ENCODE measurements around the gene CD209.
"Not testable (repeated sequence)": the region's sequence is repeated elsewhere in the genome, so short reads cannot be mapped to it uniquely, and the experiment has no call there.

The CD209 gene

GRCh38 chr19:7748756-7749155 lies 1.4 kb upstream of the CD209 start (continued):
- TF ChIP-seq YY1 (tag by site-specific recombination; IDR thresholded peaks at IDR 0.05) = no peak
- no peak for TF ChIP-seq ZBTB20 (tag by site-specific recombination; IDR thresholded peaks at IDR 0.05)

- H3K36me3 ChIP-seq (ENCODE audit: control insufficient read depth in 2 of 2, insufficient read depth in 1 of 2, low read length in 2 of 2) = no peaks in the 10 kb centered on the region
- no peaks in the 10 kb centered on the region for H3K4me1 ChIP-seq (ENCODE audit: control insufficient read depth, insufficient read depth, low read length)
- ChIA-PET CTCF (no interaction called here), POLR2A (no interaction called here)
- peak; percentile 92 for TF ChIP-seq ZNF146 (tag by site-specific recombination; IDR thresholded peaks at IDR 0.05)
- TF ChIP-seq REST (tag by site-specific recombination; IDR thresholded peaks at IDR 0.05) = no peak
- no peak for TF ChIP-seq HIC1 (tag by site-specific recombination; IDR thresholded peaks at IDR 0.05)
- TF ChIP-seq BCL6B (tag by site-specific recombination; IDR thresholded peaks at IDR 0.05) = no peak
- TF ChIP-seq ZNF37A (tag by site-specific recombination; IDR thresholded peaks at IDR 0.05) = no peak
- no peak for TF ChIP-seq ZNF23 (tag by site-specific recombination; IDR thresholded peaks at IDR 0.05; ENCODE audit: borderline replicate concordance)
- no peaks in the 10 kb centered on the region for H3K9me3 ChIP-seq (ENCODE audit: control insufficient read depth, insufficient read depth, low read depth, low read length)
- H3K27ac ChIP-seq (ENCODE audit: extremely low read depth, low read depth, low read length) = no peak overlapping the region
- no peak overlapping the region for H3K4me3 ChIP-seq (ENCODE audit: low read depth, low read length)
Observed at GRCh38 chr19:7748171-7748570, 837 bp upstream of the CD209 start.

GRCh38 chr19:7746306-7746705 lies 1.0 kb downstream of the CD209 start:
- CTCF ChIA-PET; H3K27ac ChIP-seq (ENCODE audit: extremely low read depth, low read depth, low read length); H3K36me3 ChIP-seq (ENCODE audit: control insufficient read depth in 2 of 2, insufficient read depth in 1 of 2, low read length in 2 of 2): not testable (repeated sequence)

GRCh38 chr19:7744871-7745650 lies 2.3 kb downstream of the CD209 start:
- no peaks in the 10 kb centered on the region for H3K4me1 ChIP-seq (ENCODE audit: control insufficient read depth, insufficient read depth, low read length)
- H3K9me3 ChIP-seq (ENCODE audit: control insufficient read depth, insufficient read depth, low read depth, low read length) = no peaks in the 10 kb centered on the region
- H3K36me3 ChIP-seq (ENCODE audit: control insufficient read depth in 2 of 2, insufficient read depth in 1 of 2, low read length in 2 of 2) = no peaks in the 10 kb centered on the region
- no peak overlapping the region for H3K4me3 ChIP-seq (ENCODE audit: low read depth, low read length)
- H3K27ac ChIP-seq (ENCODE audit: extremely low read depth, low read depth, low read length) = no peak overlapping the region
- CTCF ChIA-PET = interaction anchor here (0.5 kb wide), 1 partner anchor 745 kb away, joined by 3 read pairs; no protein-coding TSS in a partner anchor
- POLR2A ChIA-PET = no interaction called here
- no peak for TF ChIP-seq HOXD13 (CRISPR knock-in tag; IDR thresholded peaks at IDR 0.05; ENCODE audit: borderline replicate concordance)
- TF ChIP-seq ZNF514 (tag by site-specific recombination; IDR thresholded peaks at IDR 0.05) = no peak
- TF ChIP-seq ZNF544 (tag by site-specific recombination; IDR thresholded peaks at IDR 0.05) = no peak
- TF ChIP-seq ZNF423 (tag by site-specific recombination; IDR thresholded peaks at IDR 0.05) = no peak
- no peak for TF ChIP-seq ZNF518A (tag by site-specific recombination; conservative IDR thresholded peaks at IDR 0.05; ENCODE audit: low read depth)
- TF ChIP-seq GLI4 (tag by site-specific recombination; IDR thresholded peaks at IDR 0.05) = no peak
- TF ChIP-seq CTCF (tag by site-specific recombination; IDR thresholded peaks at IDR 0.05) = no peak

More at GRCh38 chr19:7746306-7746705, 1.0 kb downstream of the CD209 start:
- H3K4me3 ChIP-seq (ENCODE audit: low read depth, low read length); H3K9me3 ChIP-seq (ENCODE audit: control insufficient read depth, insufficient read depth, low read depth, low read length); H3K4me1 ChIP-seq (ENCODE audit: control insufficient read depth, insufficient read depth, low read length); POLR2A ChIA-PET: not testable (repeated sequence)

All from HEK293 (cell line).